ENCODE measurements around the gene STAB1.
"Not testable (repeated sequence)": the region's sequence is repeated elsewhere in the genome, so short reads cannot be mapped to it uniquely, and the experiment has no call there.

Gene STAB1

DNA sequence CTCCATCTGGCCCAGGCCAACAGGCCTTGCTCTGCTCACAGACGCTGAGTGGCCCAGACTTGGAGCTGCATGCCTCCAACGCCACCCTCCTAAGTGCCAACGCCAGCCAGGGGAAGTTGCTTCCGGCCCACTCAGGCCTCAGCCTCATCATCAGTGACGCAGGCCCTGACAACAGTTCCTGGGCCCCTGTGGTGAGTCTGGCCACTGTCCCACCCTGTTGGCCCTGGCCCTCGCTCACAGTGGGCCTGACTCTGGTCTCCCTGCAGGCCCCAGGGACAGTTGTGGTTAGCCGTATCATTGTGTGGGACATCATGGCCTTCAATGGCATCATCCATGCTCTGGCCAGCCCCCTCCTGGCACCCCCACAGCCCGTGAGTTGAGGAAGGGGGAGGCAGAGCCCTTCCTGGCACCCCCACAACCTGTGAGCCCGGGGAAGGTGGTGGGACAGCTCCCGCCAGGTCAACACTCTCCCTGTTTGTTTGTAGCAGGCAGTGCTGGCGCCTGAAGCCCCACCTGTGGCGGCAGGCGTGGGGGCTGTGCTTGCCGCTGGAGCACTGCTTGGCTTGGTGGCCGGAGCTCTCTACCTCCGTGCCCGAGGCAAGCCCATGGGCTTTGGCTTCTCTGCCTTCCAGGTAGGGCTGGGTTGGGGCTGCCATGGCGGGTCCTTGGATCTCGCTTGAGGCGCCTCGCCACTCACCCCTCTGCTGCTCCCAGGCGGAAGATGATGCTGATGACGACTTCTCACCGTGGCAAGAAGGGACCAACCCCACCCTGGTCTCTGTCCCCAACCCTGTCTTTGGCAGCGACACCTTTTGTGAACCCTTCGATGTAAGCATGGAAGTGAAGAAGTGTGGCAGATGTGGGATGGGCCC is 28.5 kb downstream of the STAB1 start:
- Histone ChIP-seq H3K9me3 (replicated peaks; ENCODE audit: low read length) (no peaks in the 10 kb centered on the region), H3K4me2 (ENCODE audit: low read length) (no peak overlapping the region), H3K4me1 (ENCODE audit: control insufficient read depth, insufficient read depth, low read length) (peaks cover under 1% of the 10 kb centered on the region), H3K4me3 (ENCODE audit: low read length) (no peak overlapping the region), H3K27me3 (ENCODE audit: control insufficient read depth, insufficient read depth, low read length) (no peaks in the 10 kb centered on the region), H3K36me3 (ENCODE audit: insufficient read depth, low read length) (peaks cover 35% of the 10 kb centered on the region), H3K9ac (ENCODE audit: low read depth, low read length) (no peak overlapping the region)

DNA sequence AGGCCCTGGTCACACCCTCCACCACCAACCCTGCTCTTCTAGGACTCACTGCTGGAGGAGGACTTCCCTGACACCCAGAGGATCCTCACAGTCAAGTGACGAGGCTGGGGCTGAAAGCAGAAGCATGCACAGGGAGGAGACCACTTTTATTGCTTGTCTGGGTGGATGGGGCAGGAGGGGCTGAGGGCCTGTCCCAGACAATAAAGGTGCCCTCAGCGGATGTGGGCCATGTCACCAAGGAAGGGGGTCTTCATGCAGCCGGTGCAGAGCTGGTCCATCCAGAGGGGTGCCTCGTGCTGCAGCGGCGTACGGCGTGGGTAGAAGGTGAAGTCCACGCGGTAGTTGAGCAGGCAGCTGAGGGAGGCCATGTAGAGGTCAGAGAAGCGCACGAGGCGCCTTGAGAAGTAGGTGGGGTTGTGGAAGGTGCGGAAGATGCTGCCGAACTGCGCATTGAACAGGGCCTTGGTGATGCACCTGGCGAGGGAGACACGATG is 29.2 kb downstream of the STAB1 start:
- Histone ChIP-seq H3K4me3 (ENCODE audit: low read length) (no peak overlapping the region), H3K9ac (ENCODE audit: low read depth, low read length) (no peak overlapping the region), H3K9me3 (replicated peaks; ENCODE audit: low read length) (no peaks in the 10 kb centered on the region), H3K27me3 (ENCODE audit: control insufficient read depth, insufficient read depth, low read length) (no peaks in the 10 kb centered on the region), H3K36me3 (ENCODE audit: insufficient read depth, low read length) (peaks cover 41% of the 10 kb centered on the region), H3K4me1 (ENCODE audit: control insufficient read depth, insufficient read depth, low read length) (no peaks in the 10 kb centered on the region), H3K4me2 (ENCODE audit: low read length) (no peak overlapping the region)

DNA sequence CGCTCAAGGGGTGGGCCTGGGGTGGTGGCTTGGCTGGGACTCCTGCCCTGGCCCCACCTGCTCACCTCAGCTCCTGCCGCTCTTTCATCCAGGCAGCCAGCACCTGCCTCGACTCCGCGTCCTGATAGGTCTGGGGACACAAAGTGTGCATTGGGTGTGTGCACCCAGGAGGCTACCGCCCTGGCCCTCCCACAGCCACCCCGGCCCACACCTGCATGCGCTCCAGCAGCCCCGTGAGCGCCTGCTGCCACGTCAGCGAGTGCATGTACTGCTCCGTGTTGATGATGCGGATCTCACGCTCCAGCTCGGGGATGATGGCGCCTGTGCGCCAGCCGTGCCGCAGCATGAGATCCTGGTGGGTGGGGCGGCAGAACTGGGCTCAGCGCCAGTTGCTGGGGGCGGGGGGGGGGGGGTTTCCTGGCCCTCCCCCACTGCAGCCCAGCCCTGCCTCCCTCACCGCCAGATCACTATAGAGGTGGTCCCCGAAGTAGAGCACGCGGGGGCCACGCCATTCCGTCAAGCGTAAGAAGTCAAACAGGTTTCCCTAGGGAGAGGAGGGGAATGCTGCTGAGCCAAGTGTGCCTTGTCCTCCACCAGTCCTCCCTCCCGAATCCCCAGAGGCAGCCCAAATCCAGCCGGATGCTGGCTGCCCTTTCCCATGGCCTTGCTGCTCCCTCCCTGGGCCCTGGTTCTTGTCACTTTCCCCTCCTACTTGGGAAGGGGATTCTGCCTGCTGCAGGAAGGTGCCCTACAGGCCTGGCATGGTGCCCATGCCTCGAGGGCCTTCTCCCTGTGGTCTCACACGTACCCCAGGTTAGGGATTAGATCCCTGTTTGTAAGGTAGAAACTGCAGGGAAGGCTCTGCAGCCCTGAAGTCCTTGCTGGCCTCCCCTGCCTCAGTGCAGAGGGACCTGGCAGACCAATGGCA is 29.9 kb downstream of the STAB1 start:
- H3K27me3 ChIP-seq (ENCODE audit: control insufficient read depth, insufficient read depth, low read length), result no peaks in the 10 kb centered on the region
- H3K9ac ChIP-seq (ENCODE audit: low read depth, low read length), result no peak overlapping the region
- no peaks in the 10 kb centered on the region for H3K9me3 ChIP-seq (replicated peaks; ENCODE audit: low read length)
- H3K4me3 ChIP-seq (ENCODE audit: low read length), result no peak overlapping the region
- H3K4me2 ChIP-seq (ENCODE audit: low read length), result no peak overlapping the region
- peaks cover under 1% of the 10 kb centered on the region for H3K4me1 ChIP-seq (ENCODE audit: control insufficient read depth, insufficient read depth, low read length)
- peaks cover 41% of the 10 kb centered on the region for H3K36me3 ChIP-seq (ENCODE audit: insufficient read depth, low read length)

DNA sequence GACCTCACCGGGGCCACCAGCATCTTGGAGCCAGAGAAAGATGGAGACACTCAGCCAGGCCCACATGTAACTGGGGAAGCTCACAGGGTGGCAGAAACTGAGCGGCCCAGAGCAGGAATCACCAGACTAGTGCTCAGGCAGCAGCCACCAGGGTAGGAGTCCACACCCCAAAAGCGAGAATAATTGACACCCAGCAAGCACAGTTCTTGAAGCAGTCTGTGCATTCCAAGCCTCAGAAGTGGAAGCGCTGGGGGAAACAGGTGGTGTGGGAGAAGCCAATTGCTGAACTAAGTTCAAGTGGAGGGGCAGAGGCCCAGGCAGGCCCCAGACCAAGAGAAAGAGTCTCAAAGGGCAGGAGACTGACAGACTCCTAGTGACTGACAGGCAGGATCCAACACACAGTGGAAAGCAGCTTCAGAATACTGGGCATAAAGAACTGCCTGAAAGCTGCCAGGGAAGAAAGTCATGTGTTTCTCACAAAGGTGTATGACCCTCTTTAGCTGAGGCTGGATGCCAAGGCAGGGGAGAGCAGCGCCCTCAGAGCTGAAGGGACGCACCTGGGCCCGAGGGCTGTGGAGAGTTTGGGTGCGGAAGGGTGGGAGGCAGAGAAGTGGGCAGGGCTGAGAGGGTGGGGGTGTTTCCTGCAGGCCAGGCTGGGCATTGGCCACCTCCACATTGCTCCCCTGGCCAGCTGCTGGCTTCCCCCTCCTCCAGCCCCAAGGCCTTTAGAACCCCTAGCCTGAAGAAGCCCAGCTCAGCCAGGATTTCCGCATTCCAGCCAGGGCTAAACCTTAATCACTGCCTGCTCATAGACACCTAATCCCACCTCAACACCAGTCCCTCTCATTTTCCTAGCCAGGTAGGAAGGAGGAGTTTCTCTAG is 30.8 kb downstream of the STAB1 start:
- peaks cover 5% of the 10 kb centered on the region for H3K4me1 ChIP-seq (ENCODE audit: control insufficient read depth, insufficient read depth, low read length)
- H3K4me2 ChIP-seq (ENCODE audit: low read length), result no peak overlapping the region
- no peaks in the 10 kb centered on the region for H3K27me3 ChIP-seq (ENCODE audit: control insufficient read depth, insufficient read depth, low read length)
- H3K4me3 ChIP-seq (ENCODE audit: low read length), result no peak overlapping the region
- H3K9ac ChIP-seq (ENCODE audit: low read depth, low read length), result no peak overlapping the region
- peaks cover 41% of the 10 kb centered on the region for H3K36me3 ChIP-seq (ENCODE audit: insufficient read depth, low read length)
- H3K9me3 ChIP-seq (replicated peaks; ENCODE audit: low read length), result no peaks in the 10 kb centered on the region

DNA sequence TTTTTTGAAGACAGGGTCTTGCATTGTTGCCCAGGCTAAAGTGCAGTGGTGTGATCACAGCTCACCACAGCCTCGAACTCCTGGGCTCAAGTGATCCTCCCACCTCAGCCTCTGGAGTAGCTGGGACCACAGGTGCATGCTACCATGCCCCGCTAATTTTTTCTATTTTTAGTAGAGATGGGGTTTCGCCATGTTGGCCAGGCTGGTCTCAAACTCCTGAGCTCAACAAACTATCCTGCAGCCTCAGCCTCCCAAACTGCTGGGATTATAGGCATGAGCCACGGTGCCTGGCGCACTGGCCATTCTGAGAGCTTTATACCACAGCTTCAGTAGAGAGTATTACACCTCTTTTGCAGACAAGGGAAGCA is 31.5 kb downstream of the STAB1 start:
- not testable (repeated sequence) for H3K4me1 ChIP-seq (ENCODE audit: control insufficient read depth, insufficient read depth, low read length); H3K4me3 ChIP-seq (ENCODE audit: low read length); H3K9me3 ChIP-seq (replicated peaks; ENCODE audit: low read length); H3K4me2 ChIP-seq (ENCODE audit: low read length); H3K9ac ChIP-seq (ENCODE audit: low read depth, low read length); H3K27me3 ChIP-seq (ENCODE audit: control insufficient read depth, insufficient read depth, low read length)
- H3K36me3 ChIP-seq (ENCODE audit: insufficient read depth, low read length), result peaks cover 41% of the 10 kb centered on the region

DNA sequence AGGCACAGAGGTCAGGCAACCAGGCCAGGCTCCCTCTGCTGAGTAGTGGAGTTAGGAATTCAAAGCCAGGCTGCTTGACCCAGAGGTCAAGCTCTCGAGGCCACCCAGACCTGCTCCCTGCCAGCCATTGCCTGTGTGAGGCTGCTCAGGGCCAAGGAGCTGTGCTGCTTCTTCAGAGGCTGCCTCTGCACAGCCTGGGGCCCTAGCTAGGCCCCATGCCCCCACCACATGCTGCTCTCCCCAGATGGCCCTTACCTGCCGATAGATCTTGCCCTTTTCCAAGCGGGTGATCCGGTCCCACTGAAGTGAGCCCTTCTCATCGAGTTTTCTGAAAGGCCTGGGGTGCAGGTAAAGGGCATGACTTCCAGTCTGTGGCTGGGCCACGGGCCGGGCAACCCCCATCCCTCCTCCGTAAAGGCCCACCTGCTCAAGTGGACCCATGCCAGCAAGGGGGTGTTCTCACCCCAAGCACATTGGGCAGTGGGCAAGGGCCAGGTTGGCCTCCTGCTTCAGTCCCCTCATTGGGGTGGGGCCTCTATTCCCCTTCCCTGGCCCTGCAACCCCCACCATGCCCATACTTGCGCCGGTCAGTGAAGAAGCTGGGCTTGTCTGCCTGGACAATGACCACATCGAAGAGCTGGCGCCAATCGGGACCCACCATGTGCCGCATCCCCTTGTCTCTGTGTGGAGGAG is 32.0 kb downstream of the STAB1 start:
- H3K27me3 ChIP-seq (ENCODE audit: control insufficient read depth, insufficient read depth, low read length), result no peaks in the 10 kb centered on the region
- H3K9ac ChIP-seq (ENCODE audit: low read depth, low read length), result no peak overlapping the region
- H3K4me2 ChIP-seq (ENCODE audit: low read length), result no peak overlapping the region
- no peak overlapping the region for H3K4me3 ChIP-seq (ENCODE audit: low read length)
- H3K4me1 ChIP-seq (ENCODE audit: control insufficient read depth, insufficient read depth, low read length), result peaks cover 12% of the 10 kb centered on the region
- peaks cover 41% of the 10 kb centered on the region for H3K36me3 ChIP-seq (ENCODE audit: insufficient read depth, low read length)
- H3K9me3 ChIP-seq (replicated peaks; ENCODE audit: low read length), result no peaks in the 10 kb centered on the region

DNA sequence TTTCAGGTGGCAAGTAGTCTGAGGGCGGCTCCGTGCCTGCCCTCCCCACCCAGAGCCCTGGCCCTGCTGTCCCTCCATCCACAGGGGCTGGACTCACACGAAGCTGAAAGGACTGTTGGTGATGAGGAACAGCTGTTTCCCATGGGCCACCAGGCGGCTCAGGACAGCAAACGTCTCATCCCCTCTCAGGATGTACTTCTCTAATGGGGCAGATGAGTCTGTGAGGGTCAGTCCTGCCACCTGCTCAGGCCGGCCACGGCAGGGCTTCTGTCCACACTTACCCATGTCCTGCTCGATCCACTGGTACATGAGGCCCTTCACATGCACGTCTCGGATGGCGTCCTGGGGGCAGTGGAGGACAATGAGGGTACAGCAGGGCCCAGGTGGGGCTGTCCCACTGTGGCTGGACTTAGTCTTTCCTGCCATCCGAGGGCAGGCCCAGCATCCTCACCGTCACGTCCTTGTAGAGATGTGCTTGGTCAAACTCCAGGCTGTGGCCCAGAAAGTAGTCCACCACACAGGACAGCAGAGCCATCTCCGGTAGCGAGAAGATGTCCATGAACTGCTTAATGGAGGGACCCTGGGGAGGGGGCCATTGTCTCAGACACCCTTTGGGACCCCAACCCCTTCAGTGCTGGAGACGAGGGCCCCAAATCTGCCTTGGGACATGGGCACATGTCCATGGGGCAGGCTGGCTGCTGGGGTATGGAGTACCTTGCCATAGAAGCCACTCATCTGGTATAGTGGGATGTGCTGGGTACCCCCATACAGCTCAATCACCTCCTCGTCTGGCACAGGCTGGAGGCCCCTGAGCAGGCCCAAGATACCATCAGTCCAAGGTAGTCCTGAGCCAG is 32.8 kb downstream of the STAB1 start:
- Histone ChIP-seq H3K4me1 (ENCODE audit: control insufficient read depth, insufficient read depth, low read length) (peaks cover 19% of the 10 kb centered on the region), H3K4me2 (ENCODE audit: low read length) (no peak overlapping the region), H3K36me3 (ENCODE audit: insufficient read depth, low read length) (peaks cover 41% of the 10 kb centered on the region), H3K9me3 (replicated peaks; ENCODE audit: low read length) (no peaks in the 10 kb centered on the region), H3K9ac (ENCODE audit: low read depth, low read length) (no peak overlapping the region), H3K4me3 (ENCODE audit: low read length) (no peak overlapping the region), H3K27me3 (ENCODE audit: control insufficient read depth, insufficient read depth, low read length) (no peaks in the 10 kb centered on the region)

DNA sequence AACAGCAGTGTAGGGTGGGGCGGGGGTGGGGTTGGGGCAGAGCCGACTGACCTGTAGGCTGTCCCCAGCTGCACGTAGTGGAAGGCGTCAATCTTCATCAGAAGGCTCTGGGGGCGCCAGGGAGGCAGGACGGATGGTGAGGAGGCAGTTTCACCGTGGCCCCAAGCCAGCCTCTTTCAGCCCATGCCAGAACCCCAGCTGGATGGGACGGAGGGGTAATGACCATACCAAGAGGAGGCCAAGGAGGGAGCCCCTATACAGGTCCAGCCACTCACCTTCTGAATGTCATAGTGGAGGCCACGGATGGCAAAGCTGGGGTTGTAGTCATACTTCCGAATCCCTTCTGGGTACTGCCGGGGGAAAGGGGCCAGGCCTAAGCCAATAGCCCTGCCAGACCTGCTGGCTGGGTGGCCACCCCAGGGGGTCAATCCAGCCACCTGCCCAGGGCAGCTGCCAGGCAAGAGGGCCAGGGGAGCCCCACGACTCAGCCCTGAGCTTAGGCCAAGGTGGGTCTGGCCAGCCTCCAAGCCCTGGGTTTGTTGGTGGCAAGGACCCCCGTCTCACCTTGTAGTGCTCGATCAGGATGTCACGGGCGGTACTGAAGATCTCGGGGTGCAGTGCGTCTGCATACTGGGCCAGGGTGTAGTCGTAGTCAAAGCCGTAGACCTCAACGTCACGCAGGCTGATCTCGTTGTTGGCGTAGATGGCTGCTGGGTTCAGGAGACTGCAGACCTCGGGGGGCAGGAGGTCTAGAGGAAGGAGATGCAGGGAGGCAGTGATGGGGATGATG is 33.6 kb downstream of the STAB1 start:
- no peak overlapping the region for H3K9ac ChIP-seq (ENCODE audit: low read depth, low read length)
- peaks cover 41% of the 10 kb centered on the region for H3K36me3 ChIP-seq (ENCODE audit: insufficient read depth, low read length)
- no peak overlapping the region for H3K4me2 ChIP-seq (ENCODE audit: low read length)
- H3K4me3 ChIP-seq (ENCODE audit: low read length), result no peak overlapping the region
- H3K27me3 ChIP-seq (ENCODE audit: control insufficient read depth, insufficient read depth, low read length), result no peaks in the 10 kb centered on the region
- no peaks in the 10 kb centered on the region for H3K9me3 ChIP-seq (replicated peaks; ENCODE audit: low read length)
- H3K4me1 ChIP-seq (ENCODE audit: control insufficient read depth, insufficient read depth, low read length), result peaks cover 19% of the 10 kb centered on the region

DNA sequence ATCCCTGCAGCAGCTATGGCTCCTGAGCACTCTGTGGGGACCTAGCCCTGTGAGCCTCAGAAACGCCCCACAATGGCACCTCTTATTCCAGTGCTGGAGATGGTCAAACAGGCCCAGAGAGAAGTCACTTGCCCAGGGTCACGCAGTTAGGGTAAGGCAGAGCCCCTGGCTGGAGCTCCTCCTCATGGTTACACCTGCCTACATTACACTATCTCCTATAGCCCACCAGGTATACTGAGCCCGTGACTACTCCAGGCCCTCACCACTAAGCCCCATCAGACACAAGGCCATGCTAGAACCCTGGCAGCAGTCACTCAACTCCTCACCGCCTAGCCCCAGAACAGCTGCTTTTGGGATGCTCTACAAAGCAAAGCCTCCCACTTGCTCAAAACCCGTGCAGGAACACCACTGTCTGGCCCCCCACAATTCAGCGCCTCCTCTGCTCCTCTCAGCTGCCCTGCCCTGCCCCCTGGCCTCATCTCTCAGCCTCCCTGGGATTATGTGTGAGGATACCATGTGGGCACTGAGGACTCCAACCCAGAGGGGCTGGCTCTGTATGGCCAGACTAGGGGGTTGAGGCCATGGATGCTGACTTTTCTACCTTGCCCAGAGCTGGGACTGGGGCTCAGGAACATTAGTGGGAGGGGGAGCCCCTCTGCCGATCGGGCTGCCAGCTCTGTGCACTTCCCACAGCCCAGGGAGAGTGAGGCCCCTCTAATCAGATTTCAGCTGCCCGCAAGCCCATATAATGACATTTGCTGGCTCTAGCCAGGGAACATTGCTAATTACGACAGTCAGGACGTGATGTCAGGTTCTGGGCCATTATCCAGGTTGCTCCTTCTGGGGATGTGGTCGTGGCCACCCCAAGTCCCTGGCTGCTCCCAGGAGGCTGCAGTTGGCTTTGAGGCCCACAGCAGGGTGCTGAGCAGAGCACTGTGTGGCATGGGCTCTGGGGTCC is 34.5 kb downstream of the STAB1 start:
- peaks cover 25% of the 10 kb centered on the region for H3K4me1 ChIP-seq (ENCODE audit: control insufficient read depth, insufficient read depth, low read length)
- no peaks in the 10 kb centered on the region for H3K9me3 ChIP-seq (replicated peaks; ENCODE audit: low read length)
- no peak overlapping the region for H3K9ac ChIP-seq (ENCODE audit: low read depth, low read length)
- no peaks in the 10 kb centered on the region for H3K27me3 ChIP-seq (ENCODE audit: control insufficient read depth, insufficient read depth, low read length)
- H3K4me2 ChIP-seq (ENCODE audit: low read length), result no peak overlapping the region
- H3K4me3 ChIP-seq (ENCODE audit: low read length), result no peak overlapping the region
- H3K36me3 ChIP-seq (ENCODE audit: insufficient read depth, low read length), result peaks cover 36% of the 10 kb centered on the region

Data from skeletal muscle satellite cell (primary cell).